ENCODE measurements around the gene NOX3. TPM values are rescaled to one million over a fixed set of nuclear protein-coding genes. Genes with fewer than 3 reads are reported as not detected.

Gene NOX3
- total and polyA plus RNA-seq, 3 experiments from 2014 or later = not detected

DNA sequence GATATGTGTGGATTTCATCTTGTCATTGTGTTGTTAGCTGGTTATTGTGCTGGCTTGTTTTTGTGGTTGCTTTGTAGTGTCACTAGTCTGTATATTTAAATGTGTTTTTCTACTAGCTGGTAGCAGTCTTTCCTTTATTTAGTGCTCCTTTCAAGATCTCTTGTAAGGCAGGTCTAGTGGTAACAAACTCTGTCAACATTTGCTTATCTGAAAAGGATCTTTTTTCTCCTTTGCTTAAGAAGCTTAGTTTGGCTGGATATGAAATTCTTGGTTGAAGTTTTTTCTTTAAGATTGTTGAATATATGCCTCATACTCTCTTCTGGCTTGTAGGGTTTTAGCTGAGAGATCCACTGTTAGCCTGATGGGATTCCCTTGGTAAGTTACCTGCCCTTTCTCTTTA lies 108.7 kb downstream of the NOX3 start:
- Histone ChIP-seq H3K9me3 (ENCODE audit: low read length) (no peaks in the 10 kb centered on the region), H3K4me3 (ENCODE audit: low read length) (no peak overlapping the region), H3K27me3 (ENCODE audit: insufficient read depth, low read length, poor library complexity, severe bottlenecking) (no peaks in the 10 kb centered on the region), H3K4me1 (ENCODE audit: insufficient read depth, low read length) (no peaks in the 10 kb centered on the region), H3K27ac (ENCODE audit: low read depth, low read length) (no peak overlapping the region), H3K36me3 (ENCODE audit: insufficient read depth, low read length) (no peaks in the 10 kb centered on the region)
- ChIA-PET CTCF (no interaction called here), POLR2A (no interaction called here)
- no peak overlapping the region for H3K4me3 Mint-ChIP-seq
- peaks cover 14 to 30% (median 17%) of the 10 kb centered on the region in 5 donors for H3K9me3 Mint-ChIP-seq
- DNase-seq = no peak
- no peaks in the 10 kb centered on the region for H3K4me1 Mint-ChIP-seq
- peaks cover 0 to 15% (median 0%) of the 10 kb centered on the region in 3 donors for H3K36me3 Mint-ChIP-seq
- H3K27ac Mint-ChIP-seq = no peak overlapping the region
- peaks cover 21 to 46% of the 10 kb centered on the region in 2 donors for H3K27me3 Mint-ChIP-seq

Other genes starting within 250 kb of the NOX3 start
- not detected for gene CLDN20, start 191.8 kb downstream of the NOX3 start, total RNA-seq
- gene CLDN20, start 191.8 kb downstream of the NOX3 start, polyA plus RNA-seq = not detected
- gene TFB1M, start 141.4 kb downstream of the NOX3 start, total RNA-seq = 10 to 100 TPM; 37.7 to 40.8 TPM
- 13.2 TPM for gene TFB1M, start 141.4 kb downstream of the NOX3 start, polyA plus RNA-seq